IPS DF 6.9 (cell line): Measurements from ENCODE around the gene SLC66A1.

Experiments used
- DNase-seq: peaks from one replicate; pipeline ENCODE4 v3.0.0-alpha.2; 2013; ENCODE audit warnings: low read depth, low spot score
- H3K27ac ChIP-seq: one replicate; pipeline ENCODE4 v1.5.1; 2013; ENCODE audit warnings: low read length, control low read depth
- H3K27me3 ChIP-seq: 2 replicates; pipeline ENCODE4 v1.6.1; 2013; ENCODE audit warnings: mild to moderate bottlenecking, low read length; ENCODE audit not compliant: control insufficient read depth, insufficient read depth
- H3K36me3 ChIP-seq: 2 replicates; pipeline ENCODE4 v1.6.1; 2013; ENCODE audit warnings: low read length; ENCODE audit not compliant: control insufficient read depth, insufficient read depth
- H3K4me1 ChIP-seq: 2 replicates; pipeline ENCODE4 v1.6.1; 2013; ENCODE audit warnings: low read length; ENCODE audit not compliant: control insufficient read depth, insufficient read depth
- H3K4me3 ChIP-seq: 2 replicates; pipeline ENCODE4 v1.5.1; 2013; ENCODE audit warnings: mild to moderate bottlenecking, low read length
- H3K9me3 ChIP-seq: 2 replicates; pipeline ENCODE4 v1.6.1; 2013; ENCODE audit warnings: low read length, inconsistent platforms; ENCODE audit not compliant: control insufficient read depth, insufficient read depth
- WGBS: extraction: QIAGEN DNeasy Blood & Tissue Kit; methylation state at CpG from one replicate; pipeline ENCODE4 v1.1.7; 2013; ENCODE audit warnings: mixed read lengths, missing lambda C conversion rate; ENCODE audit not compliant: insufficient read length, insufficient coverage; 5-methylcytosine and 5-hydroxymethylcytosine counted together

Gene SLC66A1

DNA sequence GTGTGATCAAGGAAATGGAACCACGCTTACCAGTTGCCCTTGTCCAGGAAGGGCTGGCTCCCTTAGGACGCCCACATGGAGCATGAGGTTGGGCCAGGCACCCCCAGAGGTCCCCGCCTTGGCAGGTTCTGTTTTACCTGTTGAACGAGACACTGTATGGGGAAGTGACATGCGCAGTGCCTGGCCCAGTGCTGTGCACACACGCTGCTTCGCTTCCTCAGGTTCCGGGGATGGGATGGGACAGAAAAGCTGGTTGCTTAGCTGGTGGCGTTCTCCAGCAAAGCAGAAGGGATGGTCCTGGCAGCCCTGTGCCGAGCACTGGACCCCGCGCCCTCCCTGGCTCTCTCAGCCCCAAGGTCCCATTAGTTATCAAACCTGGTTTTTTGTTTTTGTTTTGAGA lies 20.7 kb downstream of the SLC66A1 start:
- no peak for DNase-seq
- no peaks in the 10 kb centered on the region for H3K4me1 ChIP-seq
- no peaks in the 10 kb centered on the region for H3K9me3 ChIP-seq
- H3K36me3 ChIP-seq = peaks cover 6% of the 10 kb centered on the region; the same call in 1 of the 2 replicates
- H3K27me3 ChIP-seq = no peaks in the 10 kb centered on the region
- no peak overlapping the region for H3K4me3 ChIP-seq
- H3K27ac ChIP-seq = no peak overlapping the region
- WGBS = no CpG with 5 or more reads among the region's 12 CpGs

DNA sequence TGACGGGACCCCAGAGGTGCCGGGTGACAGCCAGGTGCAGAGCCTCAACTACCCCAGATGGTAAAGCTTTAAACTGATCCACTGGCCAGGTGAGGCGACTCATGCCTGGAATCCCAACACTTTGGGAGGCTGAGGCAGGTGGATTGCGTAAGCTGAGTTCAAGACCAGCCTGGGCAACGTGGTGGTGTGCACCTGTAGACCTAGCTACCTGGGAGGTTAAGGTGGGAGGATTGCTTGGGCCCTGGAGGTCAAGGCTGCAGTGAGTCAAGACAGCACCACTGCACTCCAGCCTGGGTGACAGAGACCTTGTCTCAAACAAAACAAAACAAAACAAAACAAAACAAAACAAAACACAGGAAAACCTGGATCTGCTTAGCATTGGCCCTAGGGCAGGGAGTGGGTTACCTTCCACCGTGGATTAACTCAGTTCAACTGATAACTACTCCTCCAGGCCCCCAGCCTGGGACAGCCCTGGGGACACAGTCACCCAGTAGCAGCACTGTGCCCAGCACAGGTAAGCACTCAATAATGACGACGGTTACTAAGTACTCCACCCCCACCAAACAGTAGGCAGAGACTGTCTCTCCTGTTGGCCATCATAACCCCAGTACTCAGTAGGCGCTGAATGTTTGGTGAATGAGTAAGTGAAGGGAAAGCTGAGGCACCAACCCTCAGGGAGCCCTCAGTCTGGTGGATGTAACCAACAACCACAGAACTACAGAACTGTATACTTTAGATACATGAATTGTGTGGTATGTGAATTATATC lies 21.6 kb downstream of the SLC66A1 start:
- Histone ChIP-seq H3K36me3 (no peaks in the 10 kb centered on the region), H3K27me3 (no peaks in the 10 kb centered on the region), H3K4me3 (no peak overlapping the region), H3K9me3 (no peaks in the 10 kb centered on the region), H3K4me1 (no peaks in the 10 kb centered on the region), H3K27ac (no peak overlapping the region)
- DNase-seq = no peak
- WGBS = no CpG with 5 or more reads among the region's 9 CpGs

GRCh38 chr1:19336543-19336942 lies 24.4 kb downstream of the SLC66A1 start:
- no CpG with 5 or more reads among the region's 7 CpGs for WGBS
- Histone ChIP-seq H3K27ac (no peak overlapping the region), H3K4me1 (peaks cover 5% of the 10 kb centered on the region; the same call in 1 of the 2 replicates), H3K36me3 (no peaks in the 10 kb centered on the region), H3K4me3 (no peak overlapping the region), H3K27me3 (no peaks in the 10 kb centered on the region), H3K9me3 (no peaks in the 10 kb centered on the region)
- no peak for DNase-seq

DNA sequence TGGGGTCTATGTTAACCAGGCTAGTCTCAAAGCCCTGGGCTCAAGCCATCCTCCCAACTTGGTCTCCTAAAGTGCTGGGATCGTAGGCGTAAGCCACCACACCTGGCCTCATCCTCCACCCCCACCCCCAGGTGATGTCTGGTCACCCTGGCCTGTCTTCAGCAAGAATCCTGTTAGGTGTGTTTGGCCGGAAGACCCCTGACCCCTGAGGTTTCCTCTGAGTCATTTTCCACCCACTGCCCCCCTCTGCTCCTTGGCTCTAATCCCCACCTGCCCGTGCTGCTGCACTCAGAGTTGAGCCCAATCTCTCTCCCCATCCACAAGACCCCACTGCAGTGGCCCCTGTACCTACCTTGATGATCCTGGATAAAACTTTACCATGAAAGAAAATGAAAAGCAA lies 25.2 kb downstream of the SLC66A1 start:
- Histone ChIP-seq H3K27me3 (no peaks in the 10 kb centered on the region), H3K9me3 (no peaks in the 10 kb centered on the region), H3K27ac (no peak overlapping the region), H3K36me3 (0 out of 2 replicates have a peak, but pooled peaks cover 2% of the 10 kb centered on the region), H3K4me3 (no peak overlapping the region), H3K4me1 (peaks cover 5% of the 10 kb centered on the region; the same call in 1 of the 2 replicates)
- DNase-seq = no peak
- WGBS = no CpG with 5 or more reads among the region's 4 CpGs

- no peak overlapping the region for H3K4me3 ChIP-seq
- H3K4me1 ChIP-seq = peaks cover 5% of the 10 kb centered on the region; the same call in 1 of the 2 replicates
- no peak overlapping the region for H3K27ac ChIP-seq
- H3K27me3 ChIP-seq = no peaks in the 10 kb centered on the region
- no CpG with 5 or more reads among the region's 27 CpGs for WGBS
- H3K36me3 ChIP-seq = peaks cover 5% of the 10 kb centered on the region
- no peaks in the 10 kb centered on the region for H3K9me3 ChIP-seq
- peak; percentile 54 for DNase-seq
Measured at GRCh38 chr1:19338323-19338762, 26.2 kb downstream of the SLC66A1 start.

DNA sequence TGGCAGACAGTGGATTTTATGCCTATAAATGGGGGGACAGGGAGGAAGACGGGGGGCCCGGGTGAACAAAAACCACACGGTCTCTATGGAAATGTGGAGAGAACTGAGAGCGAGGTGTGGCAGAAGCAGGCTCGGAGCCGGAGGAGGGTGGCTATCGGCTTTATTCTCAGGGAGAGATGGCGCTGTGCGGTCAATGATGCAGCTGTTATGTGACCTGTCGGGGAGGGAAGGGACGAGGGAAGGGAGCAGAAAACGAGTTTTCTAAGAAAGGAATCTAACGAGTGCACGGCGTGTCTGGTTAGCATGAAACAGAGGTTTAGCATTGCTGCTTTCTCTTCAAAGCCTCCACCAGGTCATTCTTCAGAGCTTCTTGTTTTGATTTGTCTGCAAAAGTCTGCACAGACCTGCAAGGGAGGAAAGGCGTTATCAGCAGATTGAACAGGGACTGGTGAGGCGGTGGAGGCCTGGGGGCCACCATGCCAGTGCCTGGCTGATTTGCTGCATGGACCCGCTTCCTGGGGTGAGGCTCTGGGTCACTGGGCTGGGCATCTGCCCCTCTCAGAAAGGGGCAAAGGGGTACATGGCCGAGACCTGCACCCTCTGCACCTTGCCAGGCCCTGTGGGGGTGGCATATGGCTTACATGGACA lies 27.2 kb downstream of the SLC66A1 start:
- no peak for DNase-seq
- Histone ChIP-seq H3K9me3 (no peaks in the 10 kb centered on the region), H3K27me3 (no peaks in the 10 kb centered on the region), H3K4me1 (peaks cover 5% of the 10 kb centered on the region; the same call in 1 of the 2 replicates), H3K4me3 (no peak overlapping the region), H3K27ac (no peak overlapping the region), H3K36me3 (peaks cover 9% of the 10 kb centered on the region)
- WGBS = no CpG with 5 or more reads among the region's 19 CpGs

DNA sequence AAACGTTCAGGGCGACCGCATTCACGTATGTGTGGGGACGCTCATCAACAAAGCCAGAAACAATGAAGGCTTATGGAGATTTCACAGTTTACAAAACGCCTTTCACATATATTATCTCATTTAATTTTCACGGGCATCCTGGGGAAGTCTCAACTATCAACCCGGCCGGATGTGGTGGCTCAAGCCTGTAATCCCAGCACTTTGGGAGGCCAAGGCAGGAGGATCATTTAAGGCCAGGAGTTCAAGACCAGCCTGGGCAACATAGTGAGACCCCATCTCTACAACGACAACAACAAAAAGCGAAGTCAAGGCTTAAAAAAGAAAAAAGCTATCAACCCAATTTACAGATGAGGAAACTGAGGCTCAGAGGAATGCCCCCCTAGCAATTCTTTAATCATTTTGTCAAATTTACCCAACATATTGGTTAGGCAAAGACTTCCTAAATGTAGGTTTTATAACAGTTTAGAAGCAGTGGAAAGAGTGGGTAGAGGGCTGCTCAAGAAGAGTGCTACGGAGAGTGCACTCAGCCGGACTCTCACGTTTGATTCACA lies 28.3 kb downstream of the SLC66A1 start:
- Histone ChIP-seq H3K9me3 (no peaks in the 10 kb centered on the region), H3K27me3 (no peaks in the 10 kb centered on the region), H3K4me3 (no peak overlapping the region), H3K4me1 (peaks cover 5% of the 10 kb centered on the region; the same call in 1 of the 2 replicates), H3K36me3 (peaks cover 9% of the 10 kb centered on the region), H3K27ac (no peak overlapping the region)
- WGBS = no CpG with 5 or more reads among the region's 14 CpGs
- DNase-seq = no peak

DNA sequence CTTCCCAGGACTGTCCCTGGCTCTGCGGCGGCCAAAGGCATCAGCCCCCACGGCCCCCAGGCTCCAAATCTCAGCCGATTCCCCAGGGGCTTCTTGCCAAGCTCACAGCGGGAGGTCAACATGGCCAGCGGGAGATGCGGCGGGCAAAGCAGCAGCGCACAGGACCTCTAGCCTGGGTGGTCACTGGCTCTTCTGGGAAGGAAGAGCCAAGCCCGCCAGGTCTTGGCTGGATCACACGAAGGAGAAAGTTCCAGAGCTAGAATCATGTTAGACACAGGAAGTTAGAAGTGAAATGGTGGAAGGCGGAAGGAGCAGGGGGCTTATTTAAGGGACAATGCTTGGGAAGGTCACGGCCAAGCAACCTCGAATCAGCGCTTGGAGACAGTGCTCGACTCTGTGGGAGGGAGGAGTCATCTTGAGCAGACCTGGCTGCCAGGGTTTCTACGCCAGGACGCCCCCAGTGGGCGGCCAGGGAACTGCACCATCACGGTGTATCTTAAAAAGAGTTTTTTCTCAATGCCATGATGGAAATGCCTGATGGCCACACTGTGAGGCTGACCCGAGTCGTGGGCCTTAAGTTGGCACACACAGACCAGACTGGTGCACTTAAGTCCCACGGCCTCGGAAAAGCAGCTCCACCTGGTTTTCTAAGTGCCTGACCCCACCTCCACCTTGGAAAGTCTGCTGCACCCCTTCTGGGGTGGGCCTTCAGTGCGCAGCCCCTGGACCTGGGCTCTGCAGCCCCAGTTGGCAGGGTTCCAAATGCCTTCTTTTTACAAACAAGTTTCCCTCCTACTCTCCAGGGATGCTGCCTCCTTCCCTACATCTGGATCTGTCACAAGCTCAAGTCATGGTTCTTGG lies 29.3 kb downstream of the SLC66A1 start:
- no peak overlapping the region for H3K4me3 ChIP-seq
- H3K27me3 ChIP-seq = no peaks in the 10 kb centered on the region
- peak; percentile 81 for DNase-seq
- H3K36me3 ChIP-seq = peaks cover 9% of the 10 kb centered on the region
- peaks cover 5% of the 10 kb centered on the region; the same call in 1 of the 2 replicates for H3K4me1 ChIP-seq
- WGBS = no CpG with 5 or more reads among the region's 25 CpGs
- H3K27ac ChIP-seq = no peak overlapping the region
- no peaks in the 10 kb centered on the region for H3K9me3 ChIP-seq

DNA sequence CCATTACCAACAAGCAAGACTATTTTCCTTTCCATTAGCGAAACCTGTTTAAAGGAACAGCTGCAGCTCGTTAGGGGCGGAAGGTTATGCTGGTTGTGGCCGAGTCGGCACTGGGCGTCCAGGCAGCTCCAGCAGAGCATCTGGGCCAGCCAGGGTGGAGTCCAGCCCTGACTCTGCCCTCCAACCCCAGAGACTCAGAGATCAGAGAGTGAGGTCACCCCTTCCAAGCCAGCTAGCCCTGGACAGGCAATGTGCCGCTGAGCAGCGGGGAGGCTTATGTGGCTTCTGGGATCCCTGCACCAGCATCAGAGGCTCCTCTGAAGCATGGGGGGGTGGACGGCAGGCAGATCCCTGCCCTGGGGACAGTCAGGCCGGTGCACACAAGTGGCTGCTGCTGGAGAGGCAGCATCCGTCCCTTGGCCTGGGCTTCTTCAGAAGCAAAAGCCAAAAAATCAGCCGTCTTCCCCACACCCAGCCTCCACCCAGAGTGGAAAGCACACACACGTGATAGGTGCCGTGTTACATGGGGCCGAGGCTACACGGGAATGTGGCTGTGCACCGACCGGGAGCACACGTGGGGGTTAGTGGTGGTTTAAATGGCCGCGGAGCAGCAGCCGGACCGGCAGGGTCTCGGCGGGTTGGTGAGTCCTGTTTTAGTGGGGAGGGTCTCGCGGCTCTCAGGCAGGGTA lies 30.1 kb downstream of the SLC66A1 start:
- H3K27me3 ChIP-seq = no peaks in the 10 kb centered on the region
- no peak overlapping the region for H3K27ac ChIP-seq
- H3K4me3 ChIP-seq = no peak overlapping the region
- H3K4me1 ChIP-seq = peaks cover 5% of the 10 kb centered on the region; the same call in 1 of the 2 replicates
- peaks cover 9% of the 10 kb centered on the region for H3K36me3 ChIP-seq
- no peaks in the 10 kb centered on the region for H3K9me3 ChIP-seq
- no peak for DNase-seq
- no CpG with 5 or more reads among the region's 27 CpGs for WGBS
